Measurements from ENCODE around the gene RBM27.

The RBM27 gene

GRCh38 chr5:146218168-146218567 is 14.8 kb downstream of the RBM27 start:
- Histone ChIP-seq H3K79me2 (ENCODE audit: control insufficient read depth, low read length) (peaks cover 76% of the 10 kb centered on the region), H3K4me1 (ENCODE audit: control insufficient read depth, low read length) (peaks cover 44% of the 10 kb centered on the region), H4K20me1 (ENCODE audit: control insufficient read depth, insufficient read depth, low read depth, low read length) (peaks cover 19% of the 10 kb centered on the region), H3K9me2 (replicated peaks; ENCODE audit: control insufficient read depth, low read length) (no peaks in the 10 kb centered on the region), H3K27me3 (ENCODE audit: control insufficient read depth, low read length) (no peaks in the 10 kb centered on the region), H3K4me2 (ENCODE audit: low read length) (no peak overlapping the region), H3K9me3 (ENCODE audit: control insufficient read depth, insufficient read depth, low read length) (no peaks in the 10 kb centered on the region), H3F3A (ENCODE audit: control insufficient read depth, insufficient read depth) (0 out of 2 replicates have a peak, but pooled peaks cover 2% of the 10 kb centered on the region), H3K27ac (ENCODE audit: low read depth, low read length) (no peak overlapping the region), H3K36me3 (ENCODE audit: control insufficient read depth, low read length) (peaks cover 31% of the 10 kb centered on the region), H3K4me3 (ENCODE audit: low read length) (no peak overlapping the region)
- no peak for TF ChIP-seq CTCF (IDR thresholded peaks at IDR 0.05; ENCODE audit: low read depth, low read length, poor library complexity, severe bottlenecking)
- no peak for TF ChIP-seq EZH2phosphoT487 (IDR thresholded peaks at IDR 0.05; ENCODE audit: borderline replicate concordance, low read length)

- Histone ChIP-seq H3K9me2 (replicated peaks; ENCODE audit: control insufficient read depth, low read length) (no peaks in the 10 kb centered on the region), H3K27me3 (ENCODE audit: control insufficient read depth, low read length) (no peaks in the 10 kb centered on the region), H3K27ac (ENCODE audit: low read depth, low read length) (no peak overlapping the region), H3K9me3 (ENCODE audit: control insufficient read depth, insufficient read depth, low read length) (no peaks in the 10 kb centered on the region), H3K4me2 (ENCODE audit: low read length) (no peak overlapping the region), H3K4me3 (ENCODE audit: low read length) (no peak overlapping the region), H3K36me3 (ENCODE audit: control insufficient read depth, low read length) (peaks cover 40% of the 10 kb centered on the region), H3K79me2 (ENCODE audit: control insufficient read depth, low read length) (peaks cover 67% of the 10 kb centered on the region), H4K20me1 (ENCODE audit: control insufficient read depth, insufficient read depth, low read depth, low read length) (peaks cover 19% of the 10 kb centered on the region), H3F3A (ENCODE audit: control insufficient read depth, insufficient read depth) (0 out of 2 replicates have a peak, but pooled peaks cover 6% of the 10 kb centered on the region), H3K4me1 (ENCODE audit: control insufficient read depth, low read length) (peaks cover 33% of the 10 kb centered on the region)
- TF ChIP-seq CTCF (IDR thresholded peaks at IDR 0.05; ENCODE audit: low read depth, low read length, poor library complexity, severe bottlenecking) (no peak), EZH2phosphoT487 (IDR thresholded peaks at IDR 0.05; ENCODE audit: borderline replicate concordance, low read length) (no peak)
These were observed 15.8 kb downstream of the RBM27 start for GRCh38 chr5:146219243-146219642.

- Histone ChIP-seq H3K4me3 (ENCODE audit: low read length) (no peak overlapping the region), H3K9me2 (replicated peaks; ENCODE audit: control insufficient read depth, low read length) (no peaks in the 10 kb centered on the region), H3K27me3 (ENCODE audit: control insufficient read depth, low read length) (no peaks in the 10 kb centered on the region), H3K27ac (ENCODE audit: low read depth, low read length) (no peak overlapping the region), H3F3A (ENCODE audit: control insufficient read depth, insufficient read depth) (0 out of 2 replicates have a peak, but pooled peaks cover 6% of the 10 kb centered on the region), H3K4me2 (ENCODE audit: low read length) (no peak overlapping the region), H3K9me3 (ENCODE audit: control insufficient read depth, insufficient read depth, low read length) (no peaks in the 10 kb centered on the region), H3K36me3 (ENCODE audit: control insufficient read depth, low read length) (peaks cover 48% of the 10 kb centered on the region), H3K79me2 (ENCODE audit: control insufficient read depth, low read length) (peaks cover 53% of the 10 kb centered on the region), H4K20me1 (ENCODE audit: control insufficient read depth, insufficient read depth, low read depth, low read length) (peaks cover 13% of the 10 kb centered on the region), H3K4me1 (ENCODE audit: control insufficient read depth, low read length) (peaks cover 15% of the 10 kb centered on the region)
- TF ChIP-seq CTCF (IDR thresholded peaks at IDR 0.05; ENCODE audit: low read depth, low read length, poor library complexity, severe bottlenecking): no peak
- no peak for TF ChIP-seq EZH2phosphoT487 (IDR thresholded peaks at IDR 0.05; ENCODE audit: borderline replicate concordance, low read length)
These were observed 17.8 kb downstream of the RBM27 start for GRCh38 chr5:146221234-146221633.

Measured in DOHH2 (cell line).